HG02884 (cell line): ENCODE data around the gene TLE3.
"Not testable (repeated sequence)": the region's sequence is repeated elsewhere in the genome, so short reads cannot be mapped to it uniquely, and the experiment has no call there.

Experiments
- ATAC-seq: cut with Tn5 transposase; IDR thresholded peaks from one replicate; pipeline ENCODE4 v1.9.1; 2021; ENCODE audit warnings: mild to moderate bottlenecking, moderate library complexity; ENCODE audit not compliant: unreplicated experiment

Gene TLE3

GRCh38 chr15:70126362-70126761, 28.6 kb upstream of the TLE3 start:
- no peak for ATAC-seq

GRCh38 chr15:70125605-70126004, 27.9 kb upstream of the TLE3 start:
- no peak for ATAC-seq

GRCh38 chr15:70121624-70122302, 24.0 kb upstream of the TLE3 start:
- no peak for ATAC-seq

- ATAC-seq = no peak
Observed at GRCh38 chr15:70120958-70121623, 23.4 kb upstream of the TLE3 start.

GRCh38 chr15:70119911-70120508, 22.3 kb upstream of the TLE3 start:
- no peak for ATAC-seq

GRCh38 chr15:70118599-70118998, 20.9 kb upstream of the TLE3 start:
- ATAC-seq = no peak

GRCh38 chr15:70116317-70116716, 18.6 kb upstream of the TLE3 start:
- ATAC-seq = no peak

- no peak for ATAC-seq
Observed at GRCh38 chr15:70114221-70114620, 16.5 kb upstream of the TLE3 start.

- no peak for ATAC-seq
Observed at GRCh38 chr15:70113304-70113700, 15.6 kb upstream of the TLE3 start.

GRCh38 chr15:70112572-70113303, 15.0 kb upstream of the TLE3 start:
- ATAC-seq = not testable (repeated sequence)

GRCh38 chr15:70112074-70112395, 14.3 kb upstream of the TLE3 start:
- ATAC-seq = no peak

GRCh38 chr15:70111203-70112073, 13.7 kb upstream of the TLE3 start:
- ATAC-seq = no peak

- no peak for ATAC-seq
Observed at GRCh38 chr15:70109978-70110377, 12.3 kb upstream of the TLE3 start.

- no peak for ATAC-seq
Observed at GRCh38 chr15:70109531-70109930, 11.8 kb upstream of the TLE3 start.

GRCh38 chr15:70103880-70104626, 6.3 kb upstream of the TLE3 start:
- ATAC-seq = no peak

- ATAC-seq = no peak
Observed at GRCh38 chr15:70102827-70103226, 5.1 kb upstream of the TLE3 start.

GRCh38 chr15:70101459-70102113, 3.9 kb upstream of the TLE3 start:
- ATAC-seq = no peak

GRCh38 chr15:70100474-70101341, 3.0 kb upstream of the TLE3 start:
- no peak for ATAC-seq
